ENCODE results near the gene TUBA3C.

Gene TUBA3C

DNA sequence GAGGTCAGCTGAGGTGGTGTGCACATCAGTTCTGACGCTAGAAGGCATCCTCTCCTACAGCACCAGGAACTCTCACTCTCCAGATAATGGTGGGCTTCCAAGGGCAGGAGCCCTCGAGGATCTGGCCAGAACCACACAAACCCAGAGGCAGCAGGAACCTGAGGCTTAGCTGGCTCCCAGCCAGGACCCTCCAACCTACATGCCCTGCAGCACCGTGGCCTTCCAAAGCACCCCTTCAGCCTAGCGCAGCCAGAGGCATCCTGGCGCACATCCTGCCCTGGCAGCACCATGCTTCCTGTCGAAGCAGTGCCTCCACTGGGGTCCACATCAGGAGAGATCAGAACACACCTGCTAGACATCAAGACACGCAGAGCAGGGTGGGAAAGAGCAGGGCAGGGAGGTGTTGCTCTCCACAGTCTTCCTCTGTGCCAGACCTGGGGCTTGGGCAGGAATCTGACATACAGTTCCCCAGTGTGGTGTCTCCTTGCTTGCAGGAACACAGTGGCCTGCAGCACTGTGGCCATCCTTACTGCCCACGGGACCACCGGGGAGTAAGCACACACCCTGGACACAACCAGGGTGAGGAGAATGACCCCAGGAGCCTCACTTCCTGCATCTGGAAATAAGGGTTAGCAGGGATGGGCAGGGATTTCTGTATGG, 21.7 kb downstream of the TUBA3C start:
- no peak for FAIRE-seq

DNA sequence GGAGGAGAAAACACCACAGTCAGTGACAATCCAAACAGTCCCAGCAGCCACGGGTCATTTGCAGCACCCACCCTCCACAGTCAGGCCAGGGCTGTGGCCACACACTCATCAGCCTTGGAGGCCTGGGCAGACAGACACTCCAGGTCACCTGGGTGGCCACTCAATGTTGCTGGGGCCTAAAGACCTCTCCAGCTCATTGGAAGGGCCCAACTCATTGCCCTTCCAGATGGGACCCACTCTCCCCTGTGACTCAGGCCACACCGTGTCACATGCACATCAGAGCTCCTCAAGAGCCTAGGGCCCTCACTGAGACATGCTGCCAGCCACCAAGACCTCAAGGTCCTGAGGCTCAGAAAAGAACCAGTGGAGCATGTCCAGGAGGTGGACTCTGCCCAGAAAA, 22.4 kb downstream of the TUBA3C start:
- no peak for FAIRE-seq

DNA sequence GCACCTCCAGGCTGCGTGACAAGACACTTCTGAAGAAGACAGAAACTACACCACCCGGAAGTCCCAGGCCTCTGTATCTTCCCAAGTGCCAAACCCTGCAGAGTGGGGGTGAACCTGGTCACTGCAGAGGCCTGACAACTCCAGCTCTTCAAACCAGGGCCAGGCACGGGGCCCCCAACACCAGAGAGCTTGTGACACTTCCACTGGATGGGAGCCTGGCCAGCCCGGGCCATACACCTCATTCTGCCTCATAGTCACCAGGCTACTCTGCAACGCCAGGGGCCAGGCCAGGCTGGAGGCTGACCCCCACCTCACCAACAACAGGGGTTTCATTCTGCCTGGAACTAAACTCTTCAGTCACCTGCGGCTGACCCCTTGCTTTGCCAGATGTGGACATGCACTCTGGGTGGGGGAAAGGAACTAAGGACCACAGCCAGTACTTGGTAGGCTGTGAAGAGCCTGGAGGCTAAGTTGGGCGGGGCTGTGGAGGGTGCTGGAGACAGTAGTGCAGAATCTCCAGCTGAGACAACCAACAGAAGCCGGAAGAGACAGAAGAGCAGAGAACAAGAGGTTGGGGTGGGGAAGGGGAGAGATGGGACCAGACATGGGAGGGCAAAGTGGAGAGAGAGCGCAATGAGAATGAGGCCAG, 23.0 kb downstream of the TUBA3C start:
- no peak for FAIRE-seq

DNA sequence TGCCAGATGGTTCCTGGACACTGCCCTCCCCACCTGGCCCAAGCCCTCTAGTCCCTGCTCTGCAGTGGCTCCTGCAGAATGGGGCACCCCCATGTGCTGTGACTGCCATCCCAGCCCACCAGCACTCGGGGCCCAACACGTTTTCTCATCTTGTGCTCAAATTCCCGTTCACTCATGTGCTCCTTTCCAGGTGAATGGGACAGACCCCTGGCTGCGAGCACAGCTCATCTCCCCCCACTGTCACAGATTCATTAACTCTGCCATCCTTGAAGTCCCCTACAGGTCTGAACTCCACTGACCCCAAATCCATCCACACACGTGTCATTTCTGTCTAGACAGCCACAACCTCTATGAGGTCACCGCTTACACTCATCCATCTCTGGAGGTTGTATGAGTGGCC, 23.6 kb downstream of the TUBA3C start:
- no peak for FAIRE-seq

DNA sequence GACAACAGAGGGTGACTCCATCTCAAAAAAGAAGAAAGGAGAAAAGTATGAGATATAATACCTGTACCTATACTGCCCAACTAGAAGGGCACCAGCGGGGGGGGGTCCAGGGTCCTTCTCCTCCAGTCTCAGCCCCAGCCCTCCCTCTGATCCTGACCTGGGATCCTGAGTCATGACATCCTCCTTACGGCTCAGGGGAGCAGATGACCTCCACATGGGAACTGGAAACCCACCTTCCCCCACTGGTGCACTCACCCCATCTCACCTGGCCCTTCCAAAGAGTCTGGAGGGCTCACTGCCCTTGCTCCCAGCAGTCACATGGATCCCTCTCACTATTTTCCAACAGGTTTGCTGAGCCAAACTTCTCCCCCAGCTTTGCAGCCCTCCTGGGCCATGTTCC, 24.2 kb downstream of the TUBA3C start:
- FAIRE-seq, result no peak

DNA sequence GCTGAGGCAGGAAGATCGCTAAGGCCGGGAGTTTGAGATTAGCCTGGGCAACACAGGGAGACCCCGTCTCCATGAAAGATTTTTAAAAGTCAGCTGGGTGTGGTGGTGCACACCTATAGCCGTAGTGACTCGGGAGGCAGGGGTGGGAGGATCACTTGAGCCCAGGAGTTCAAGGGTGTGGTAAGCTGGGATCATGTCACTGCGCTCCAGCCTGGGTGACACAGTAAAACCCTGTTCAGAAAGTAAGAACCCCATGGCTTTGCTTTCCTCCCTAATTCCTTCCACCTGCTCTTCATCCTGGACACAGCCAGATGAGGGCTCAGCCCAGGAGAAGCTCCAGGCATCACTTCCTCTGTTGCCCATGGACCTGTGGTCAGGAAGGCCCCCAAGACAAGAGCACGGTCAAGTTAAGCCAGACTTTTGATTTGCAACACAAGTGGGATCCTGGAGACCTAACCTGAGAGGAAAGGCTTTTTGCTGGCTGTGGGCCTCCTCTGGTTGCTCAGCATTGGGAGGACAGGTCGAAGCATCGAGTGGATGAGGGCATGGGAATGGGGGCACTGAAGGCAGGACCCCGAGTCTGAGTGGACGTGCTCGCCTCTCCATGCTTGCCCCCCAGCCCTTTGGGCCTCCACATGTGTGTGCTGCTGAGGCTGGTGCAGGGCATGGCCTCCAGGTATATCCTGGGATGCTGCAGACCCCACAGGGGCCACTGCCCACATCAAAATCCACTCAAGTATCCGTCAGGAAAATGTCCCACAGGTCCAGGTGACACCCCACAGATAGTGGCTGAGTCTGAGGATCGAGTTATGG, 25.4 kb downstream of the TUBA3C start:
- no peak for FAIRE-seq

DNA sequence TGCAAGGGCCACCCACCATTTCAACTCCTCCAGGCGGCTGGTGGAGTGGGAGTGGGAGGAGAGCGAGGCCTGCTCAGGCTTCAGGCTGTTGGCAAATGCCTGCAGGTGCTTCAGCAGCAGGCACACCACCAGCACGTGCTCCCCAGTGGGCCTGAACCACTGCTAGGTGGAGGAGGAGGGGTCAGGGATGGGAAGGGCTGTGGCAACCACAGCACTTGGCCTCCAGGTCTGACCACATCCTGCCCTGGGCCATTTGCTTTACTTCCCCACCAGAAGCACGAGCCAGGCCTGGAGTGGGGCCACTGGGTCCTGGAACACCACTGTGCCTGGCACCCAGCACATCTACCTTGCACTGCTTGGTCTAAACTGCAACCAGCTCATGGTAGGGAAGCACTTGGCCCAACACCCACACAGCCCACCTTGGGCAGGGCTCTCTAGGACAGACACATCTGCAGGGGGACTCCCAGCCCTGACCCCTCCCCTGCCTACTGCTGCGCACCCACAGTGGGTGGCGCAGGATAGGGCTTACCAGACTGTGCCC, 26.2 kb downstream of the TUBA3C start:
- no peak for FAIRE-seq

DNA sequence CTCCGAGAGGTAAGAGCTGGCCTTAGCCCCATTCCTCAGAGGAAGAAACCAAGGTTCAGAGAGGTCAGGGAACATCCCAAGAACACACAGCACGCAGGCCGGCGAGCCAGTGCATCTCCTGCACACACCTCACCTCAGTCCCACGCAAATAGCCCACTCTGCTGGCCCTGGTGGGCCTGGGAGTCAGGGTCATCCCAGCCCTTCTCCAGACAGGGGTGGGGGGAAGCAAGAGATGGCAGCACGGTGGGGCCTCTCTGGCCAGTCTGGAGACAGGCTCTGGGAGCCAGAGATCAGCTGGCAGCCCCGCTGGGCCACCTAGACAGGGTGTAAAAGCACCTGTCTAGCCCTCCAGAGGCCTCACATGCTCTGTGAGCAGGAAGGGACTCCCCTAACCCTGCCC, 26.8 kb downstream of the TUBA3C start:
- no peak for FAIRE-seq

DNA sequence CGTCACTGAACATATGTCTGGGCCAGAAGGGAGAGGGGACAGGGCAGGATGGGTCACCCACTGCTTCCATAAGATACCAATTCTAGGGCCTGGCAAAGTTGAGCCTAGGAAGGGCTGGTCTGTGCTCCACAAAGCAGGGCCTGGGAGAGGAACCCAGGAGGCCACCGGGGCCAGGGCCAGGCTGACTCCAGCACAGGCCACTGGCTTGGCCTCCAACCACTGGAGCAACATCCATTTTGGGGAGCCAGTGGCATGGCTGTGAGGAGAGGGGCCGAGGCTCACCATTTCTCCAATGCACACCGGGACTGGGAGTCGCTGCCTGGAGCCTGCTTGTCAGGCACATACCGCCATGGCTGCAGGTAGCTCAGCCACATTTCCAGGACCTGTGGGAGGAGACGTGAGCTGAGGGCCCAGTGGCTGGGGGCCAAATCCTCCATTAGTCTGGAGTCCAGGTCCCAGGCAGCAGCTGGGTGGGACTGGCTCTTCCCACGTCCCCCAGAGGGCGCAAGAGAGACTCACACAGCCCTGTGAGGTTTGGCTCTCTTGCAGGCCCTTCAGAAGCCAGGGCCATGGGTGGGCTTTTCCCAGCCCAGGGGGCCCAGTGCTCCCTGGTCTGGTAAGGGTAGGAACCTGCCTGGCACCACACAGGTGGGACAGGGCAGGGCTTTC, 27.7 kb downstream of the TUBA3C start:
- FAIRE-seq, result no peak

DNA sequence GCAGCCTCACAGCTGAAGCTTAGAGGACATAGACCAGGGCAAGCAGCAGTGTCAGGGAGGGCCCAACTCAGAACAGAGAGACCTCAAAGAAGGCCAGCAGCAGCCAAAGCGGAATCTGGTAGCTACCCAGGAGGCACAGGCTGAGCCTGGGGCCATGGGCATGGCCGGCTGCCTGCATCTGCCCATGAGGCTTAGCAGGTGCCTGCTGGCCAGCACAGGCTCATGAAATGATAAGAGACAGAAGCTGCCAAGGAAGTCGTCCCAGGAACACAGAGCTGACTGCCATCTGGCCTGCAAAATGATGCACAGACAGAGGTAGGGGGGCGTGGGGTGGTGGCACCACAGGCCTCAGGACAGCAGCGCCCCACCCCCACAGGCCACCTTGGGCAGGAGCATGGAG, 29.2 kb downstream of the TUBA3C start:
- FAIRE-seq, result no peak

DNA sequence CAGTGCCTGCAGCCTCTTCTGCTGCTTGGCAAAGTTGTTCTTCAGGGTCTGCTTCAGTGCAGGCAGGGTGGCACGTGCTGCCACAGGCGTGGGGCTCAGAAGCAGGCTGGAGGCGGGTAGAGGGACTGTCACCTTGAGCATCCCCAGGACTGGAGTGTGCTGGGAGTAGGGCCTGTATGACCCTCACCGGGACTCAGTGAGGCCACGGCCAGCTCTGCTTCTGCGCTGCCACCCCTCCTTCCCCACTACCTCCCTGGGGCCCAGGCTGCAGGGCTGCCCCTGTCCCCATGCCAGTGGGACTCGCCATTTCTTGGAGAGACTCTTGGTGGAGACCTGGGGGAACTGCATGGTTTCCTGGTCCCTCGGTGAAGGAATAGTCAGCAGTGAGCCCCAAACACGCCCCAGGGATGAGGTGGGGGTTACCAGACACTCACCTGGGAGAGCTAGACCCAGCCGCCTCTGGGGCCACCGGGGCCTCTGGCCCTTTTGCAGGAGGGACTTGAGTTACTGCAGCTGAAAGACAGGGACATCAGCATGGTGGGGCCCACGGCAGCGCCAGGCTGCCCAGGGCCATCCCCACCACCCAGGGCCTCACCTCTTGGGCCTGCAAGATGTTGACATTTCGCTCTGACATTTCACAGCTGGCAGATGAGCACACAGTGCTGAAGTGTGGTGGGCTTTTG, 29.9 kb downstream of the TUBA3C start:
- FAIRE-seq, result no peak

DNA sequence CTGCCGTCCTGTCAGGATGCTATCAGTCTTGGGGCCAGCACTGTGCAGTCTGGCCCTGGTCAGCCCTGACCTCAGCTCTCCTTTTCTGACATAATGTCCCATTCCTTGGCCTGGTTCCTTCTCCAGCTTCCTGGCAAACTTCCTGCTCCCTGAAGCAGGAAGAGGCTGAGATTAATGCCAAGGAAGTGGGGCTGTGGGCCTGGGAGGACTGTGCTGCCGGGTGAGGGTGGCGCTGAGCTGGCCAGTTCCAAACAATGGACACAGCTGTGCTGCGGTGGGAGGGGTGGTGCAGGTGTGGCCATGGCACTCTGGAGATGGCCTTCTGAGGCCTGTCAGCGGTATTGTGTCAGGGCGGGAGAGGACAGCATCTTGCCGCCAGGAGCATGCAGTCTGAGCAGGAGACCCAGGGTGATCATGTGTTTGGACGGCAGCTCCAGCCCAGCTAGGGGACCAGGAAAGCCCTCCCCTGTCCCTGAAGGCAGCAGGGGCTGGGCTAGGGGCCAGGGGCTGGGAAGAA, 30.9 kb downstream of the TUBA3C start:
- FAIRE-seq, result no peak

DNA sequence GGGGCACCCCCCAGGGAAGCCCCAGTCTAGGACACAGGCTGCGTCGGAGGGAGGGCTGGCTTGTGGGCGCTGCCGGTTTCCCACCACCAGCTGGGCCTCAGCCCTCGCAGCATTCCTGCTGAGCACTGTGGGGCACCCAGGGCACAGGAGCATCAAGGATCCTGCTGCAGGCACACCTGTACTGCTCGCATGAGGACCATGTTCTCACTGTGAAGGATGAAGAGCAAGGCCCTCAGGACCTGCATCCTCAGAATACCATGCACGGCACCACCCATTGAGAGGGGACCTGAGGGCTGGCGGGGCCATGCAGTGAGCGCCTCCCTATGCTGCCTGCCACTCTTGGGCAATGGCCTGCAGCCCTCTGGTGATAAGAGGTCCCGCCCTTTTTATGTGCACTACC, 31.4 kb downstream of the TUBA3C start:
- FAIRE-seq, result no peak

DNA sequence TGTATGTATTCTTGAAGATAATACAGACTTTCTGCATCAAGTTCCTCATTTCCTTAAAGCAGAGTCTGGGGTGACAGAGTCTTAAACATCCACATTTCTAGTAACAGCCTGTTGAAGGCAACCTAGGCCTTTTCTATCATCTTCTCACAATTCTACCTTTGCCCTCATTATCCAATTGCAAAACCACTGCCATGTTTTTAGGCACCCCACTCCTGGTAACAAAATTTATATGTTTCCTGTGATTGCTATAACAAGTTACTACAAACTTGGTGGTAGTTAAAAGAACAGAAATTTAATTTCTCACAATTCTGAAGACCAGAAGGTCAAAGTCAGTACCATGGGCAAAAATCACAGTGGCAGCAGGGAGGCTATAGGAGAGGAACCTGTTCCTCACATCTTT, 33.1 kb downstream of the TUBA3C start:
- no peak for FAIRE-seq
